PC-3 (cell line): ENCODE data around the gene SET. TPM values are rescaled to one million over a fixed set of nuclear protein-coding genes. Genes with fewer than 3 reads are reported as not detected.

Experiments used
- ATAC-seq: fragments of 200-7000 bp; cut with Tn5 transposase; 2 replicates; pipeline ENCODE4 v1.9.1; 2020; ENCODE audit warnings: mild to moderate bottlenecking, moderate library complexity
- BruUV-seq: library from RNA; stranded (reverse); fragments of 400-500 nt; replicated peaks from 2 replicates; lab custom pipeline; 2021; lab: Mats Ljungman, UMichigan
- CTCF ChIA-PET: fragments of 300-600 bp; sonication (Branson Sonifier 250); formaldehyde crosslinking; loops from one replicate; lab custom pipeline; 2022; ENCODE audit warnings: antibody characterized with exemption; lab: Charles Lee
- POLR2A ChIA-PET: fragments of 300-600 bp; sonication (Branson Sonifier 250); formaldehyde crosslinking; loops from one replicate; lab custom pipeline; 2022; ENCODE audit warnings: antibody characterized with exemption; ENCODE audit not compliant: unreplicated experiment; lab: Charles Lee
- DNase-seq: peaks from one replicate; pipeline ENCODE4 v3.0.0-alpha.2; 2015
- H2AFZ ChIP-seq: fragments of 300-600 bp; sonication (generic); 2 replicates; pipeline ENCODE4 v1.6.0; 2016; ENCODE audit warnings: antibody characterized with exemption, low read length
- H3F3A ChIP-seq: fragments of 300-600 bp; sonication (generic); one replicate; pipeline ENCODE4 v1.6.0; 2017; ENCODE audit warnings: antibody characterized with exemption, low read length, control low read depth, mild to moderate bottlenecking; ENCODE audit not compliant: unreplicated experiment
- H3K27ac ChIP-seq: fragments of 300-600 bp; sonication (generic); 2 replicates; pipeline ENCODE4 v1.5.1; 2016; ENCODE audit warnings: mild to moderate bottlenecking, low read length
- H3K27me3 ChIP-seq: fragments of 300-600 bp; sonication (generic); 2 replicates; pipeline ENCODE4 v1.6.1; 2016; ENCODE audit warnings: low read length, mixed read lengths
- H3K36me3 ChIP-seq: fragments of 300-600 bp; sonication (generic); 2 replicates; pipeline ENCODE4 v1.6.1; 2016; ENCODE audit warnings: low read depth, mixed run types, low read length, mixed read lengths
- H3K4me1 ChIP-seq: fragments of 300-600 bp; sonication (generic); 2 replicates; pipeline ENCODE4 v1.5.1; 2016; ENCODE audit warnings: low read length; ENCODE audit not compliant: insufficient read depth
- H3K4me2 ChIP-seq: fragments of 300-600 bp; sonication (generic); 2 replicates; pipeline ENCODE4 v1.6.0; 2016; ENCODE audit warnings: low read length
- H3K4me3 ChIP-seq: fragments of 300-600 bp; sonication (generic); 2 replicates; pipeline ENCODE4 v1.5.1; 2016; ENCODE audit warnings: mild to moderate bottlenecking, low read length, mixed read lengths
- H3K79me2 ChIP-seq: fragments of 300-600 bp; sonication (generic); 2 replicates; pipeline ENCODE4 v1.6.1; 2017; ENCODE audit warnings: low read length, mixed read lengths
- H3K9ac ChIP-seq: fragments of 300-600 bp; sonication (generic); 2 replicates; pipeline ENCODE4 v1.6.0; 2016; ENCODE audit warnings: mild to moderate bottlenecking, low read length
- H3K9me2 ChIP-seq: fragments of 300-600 bp; sonication (generic); replicated peaks from 2 replicates; pipeline ENCODE4 v1.6.1; 2016; ENCODE audit warnings: mixed run types, low read length, mixed read lengths
- H3K9me3 ChIP-seq: fragments of 300-600 bp; sonication (generic); 2 replicates; pipeline ENCODE4 v1.6.1; 2016; ENCODE audit warnings: low read length, mixed read lengths
- H4K20me1 ChIP-seq: fragments of 300-600 bp; sonication (generic); 2 replicates; pipeline ENCODE4 v1.6.1; 2016; ENCODE audit warnings: low read length, mixed read lengths
- EZH2 ChIP-seq: fragments of 300-600 bp; sonication (generic); IDR thresholded peaks from one replicate; pipeline ENCODE4 v1.6.1; 2017; ENCODE audit warnings: antibody characterized with exemption, mild to moderate bottlenecking, low read length; ENCODE audit not compliant: unreplicated experiment
- EZH2phosphoT487 ChIP-seq: fragments of 300-600 bp; sonication (generic); IDR thresholded peaks from 2 replicates; pipeline ENCODE4 v1.6.1; 2018; ENCODE audit warnings: mild to moderate bottlenecking, antibody characterized with exemption, low read length, borderline replicate concordance
- intact Hi-C: fragments of 100-400 bp; cut with micrococcal nuclease; formaldehyde crosslinking; loops from 2 replicates; pipeline ENCODE4 v1.9.0; 2023
- total RNA-seq: library from RNA; depleted of rRNA; stranded (reverse); fragments of >200 nt; gene quantifications from 2 replicates; pipeline ENCODE4 v1.2.3, GENCODE V29; 2014
- TF ChIP-seq, protein P1 (sequence below): fragments of 300-600 bp; sonication (generic); conservative IDR thresholded peaks from 2 replicates; pipeline ENCODE4 v1.5.1; 2017; ENCODE audit warnings: antibody characterized with exemption, low read depth, mild to moderate bottlenecking, low read length

Gene SET
- total RNA-seq, 1 experiment from 2014 or later: 647 TPM

DNA sequence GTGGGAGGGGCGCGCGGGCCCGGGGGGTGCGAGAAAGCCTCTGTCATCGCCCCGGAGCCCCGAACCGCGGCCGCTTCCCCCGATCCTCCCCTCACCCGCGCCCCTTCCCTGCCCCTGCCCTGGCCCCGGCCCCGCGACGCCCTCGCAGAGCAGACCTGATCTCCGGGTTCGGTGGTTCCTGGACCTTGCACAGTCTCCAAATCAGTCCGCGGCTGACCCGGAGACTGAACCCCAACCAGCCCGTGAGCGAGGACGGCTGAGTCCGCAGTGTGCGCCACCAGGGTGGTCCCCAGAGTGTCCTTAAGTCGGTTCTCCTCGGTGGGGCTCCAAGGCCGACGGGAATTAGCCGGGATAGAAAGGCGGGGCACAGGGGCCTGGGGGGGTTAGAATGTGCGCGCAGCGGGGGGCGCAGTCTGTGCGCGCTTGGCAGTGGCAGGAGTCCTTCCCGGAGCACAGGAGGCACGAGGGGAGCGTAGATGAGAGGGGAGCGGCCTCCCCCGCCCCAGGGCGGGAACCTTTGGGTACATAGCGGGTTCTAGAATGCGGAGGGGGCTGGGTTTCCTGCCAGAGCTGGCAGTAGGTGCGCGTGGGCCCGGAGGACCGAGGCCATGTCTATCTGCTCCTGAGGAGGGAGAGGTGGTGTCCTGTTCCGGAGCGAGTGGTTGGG lies 14.1 kb downstream of the SET start:
- no peak; the same call in 1 of the 2 replicates for ATAC-seq
- TF ChIP-seq, protein P1, sequence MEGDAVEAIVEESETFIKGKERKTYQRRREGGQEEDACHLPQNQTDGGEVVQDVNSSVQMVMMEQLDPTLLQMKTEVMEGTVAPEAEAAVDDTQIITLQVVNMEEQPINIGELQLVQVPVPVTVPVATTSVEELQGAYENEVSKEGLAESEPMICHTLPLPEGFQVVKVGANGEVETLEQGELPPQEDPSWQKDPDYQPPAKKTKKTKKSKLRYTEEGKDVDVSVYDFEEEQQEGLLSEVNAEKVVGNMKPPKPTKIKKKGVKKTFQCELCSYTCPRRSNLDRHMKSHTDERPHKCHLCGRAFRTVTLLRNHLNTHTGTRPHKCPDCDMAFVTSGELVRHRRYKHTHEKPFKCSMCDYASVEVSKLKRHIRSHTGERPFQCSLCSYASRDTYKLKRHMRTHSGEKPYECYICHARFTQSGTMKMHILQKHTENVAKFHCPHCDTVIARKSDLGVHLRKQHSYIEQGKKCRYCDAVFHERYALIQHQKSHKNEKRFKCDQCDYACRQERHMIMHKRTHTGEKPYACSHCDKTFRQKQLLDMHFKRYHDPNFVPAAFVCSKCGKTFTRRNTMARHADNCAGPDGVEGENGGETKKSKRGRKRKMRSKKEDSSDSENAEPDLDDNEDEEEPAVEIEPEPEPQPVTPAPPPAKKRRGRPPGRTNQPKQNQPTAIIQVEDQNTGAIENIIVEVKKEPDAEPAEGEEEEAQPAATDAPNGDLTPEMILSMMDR: no peak
- TF ChIP-seq EZH2: no peak
- no peak for TF ChIP-seq EZH2phosphoT487
- H3K9ac ChIP-seq: peak overlapping the region; percentile 78
- no peaks in the 10 kb centered on the region for H4K20me1 ChIP-seq
- ChIA-PET POLR2A (no interaction called here), CTCF (no interaction called here)
- H2AFZ ChIP-seq: peak overlapping the region; percentile 67
- no peaks in the 10 kb centered on the region for H3K27me3 ChIP-seq
- no peaks in the 10 kb centered on the region for H3K9me2 ChIP-seq
- no peak overlapping the region for H3K27ac ChIP-seq
- H3K36me3 ChIP-seq: no peaks in the 10 kb centered on the region
- H3K4me1 ChIP-seq: no peaks in the 10 kb centered on the region
- H3K4me2 ChIP-seq: peak overlapping the region; percentile 74
- peak overlapping the region; percentile 83 for H3K4me3 ChIP-seq
- intact Hi-C loops: no loop called here
- no peaks in the 10 kb centered on the region for H3K79me2 ChIP-seq
- H3K9me3 ChIP-seq: no peaks in the 10 kb centered on the region
- DNase-seq: no peak
- H3F3A ChIP-seq: no peaks in the 10 kb centered on the region
- BruUV-seq: no TSS peak

DNA sequence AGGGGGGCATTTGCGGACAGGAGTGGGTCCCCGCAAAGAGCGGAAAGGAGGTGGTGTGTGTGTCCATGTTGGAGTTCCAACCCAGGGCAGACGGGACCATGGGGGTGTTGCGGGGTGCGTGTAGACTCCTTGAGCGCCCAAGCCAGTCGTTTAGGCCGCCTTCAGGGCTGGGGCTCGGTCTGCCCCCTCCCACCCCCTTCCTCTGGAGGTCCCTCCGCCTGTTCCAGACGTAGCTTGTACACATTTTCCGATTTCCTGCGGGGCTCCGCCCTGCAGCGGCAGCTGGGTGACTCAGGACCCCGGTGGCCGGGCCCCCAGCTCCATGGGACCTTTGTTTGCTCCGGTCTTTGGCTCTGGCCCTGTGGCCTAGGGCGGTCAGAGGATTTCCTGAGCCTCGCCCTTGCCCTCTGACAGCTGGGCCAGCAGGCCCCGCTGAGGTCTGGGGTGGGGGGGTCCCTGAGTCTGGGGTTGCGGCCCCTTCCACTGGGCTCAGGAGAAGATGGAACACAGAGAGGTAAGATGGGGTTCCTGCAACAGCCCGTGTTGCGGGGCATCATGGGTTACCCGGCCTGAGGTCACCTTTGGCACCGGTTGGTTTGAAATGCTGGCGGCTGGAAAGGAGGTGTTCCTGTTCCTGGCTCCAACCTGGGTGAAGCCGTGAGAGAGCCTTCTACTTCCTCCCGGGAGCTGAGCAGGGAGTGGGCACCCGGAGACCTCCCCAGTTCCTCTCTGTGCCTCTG lies 14.8 kb downstream of the SET start:
- no peaks in the 10 kb centered on the region for H3F3A ChIP-seq
- H4K20me1 ChIP-seq: no peaks in the 10 kb centered on the region
- ChIA-PET POLR2A (no interaction called here), CTCF (no interaction called here)
- H3K9me3 ChIP-seq: no peaks in the 10 kb centered on the region
- H3K4me2 ChIP-seq: no peak overlapping the region
- H2AFZ ChIP-seq: no peak overlapping the region
- TF ChIP-seq EZH2phosphoT487 (no peak), EZH2 (no peak)
- TF ChIP-seq, protein P1: no peak
- no TSS peak for BruUV-seq
- H3K36me3 ChIP-seq: no peaks in the 10 kb centered on the region
- H3K4me3 ChIP-seq: no peak overlapping the region
- H3K27ac ChIP-seq: no peak overlapping the region
- ATAC-seq: no peak
- intact Hi-C loops: no loop called here
- no peak for DNase-seq
- no peak overlapping the region for H3K9ac ChIP-seq
- H3K4me1 ChIP-seq: no peaks in the 10 kb centered on the region
- H3K9me2 ChIP-seq: no peaks in the 10 kb centered on the region
- H3K27me3 ChIP-seq: no peaks in the 10 kb centered on the region
- no peaks in the 10 kb centered on the region for H3K79me2 ChIP-seq

DNA sequence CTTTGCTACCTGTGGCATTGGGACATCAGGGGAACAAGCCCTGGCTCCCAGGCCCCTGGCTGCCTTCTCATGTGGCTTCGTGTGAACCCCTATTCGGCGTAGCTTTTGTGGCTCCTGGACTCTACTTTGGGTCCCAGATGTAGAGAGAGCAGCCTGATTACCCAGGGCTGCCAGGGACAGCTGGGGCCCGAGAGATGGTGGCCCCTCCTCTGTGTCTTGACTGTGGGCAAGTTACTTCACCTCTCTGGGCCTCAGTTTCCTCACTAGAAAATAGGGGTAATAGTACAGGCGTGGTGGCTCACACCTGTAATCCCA lies 15.3 kb downstream of the SET start:
- intact Hi-C loops: no loop called here
- no peaks in the 10 kb centered on the region for H3K9me3 ChIP-seq
- ChIA-PET CTCF (interaction anchor here (0.7 kb wide), 1 partner anchor 493 kb away, joined by 6 read pairs; no protein-coding TSS in a partner anchor), POLR2A (no interaction called here)
- no peaks in the 10 kb centered on the region for H3K9me2 ChIP-seq
- H3K4me1 ChIP-seq: no peaks in the 10 kb centered on the region
- no TSS peak for BruUV-seq
- H3K9ac ChIP-seq: no peak overlapping the region
- H3K27me3 ChIP-seq: no peaks in the 10 kb centered on the region
- H3K27ac ChIP-seq: no peak overlapping the region
- H3K79me2 ChIP-seq: no peaks in the 10 kb centered on the region
- no peak overlapping the region for H2AFZ ChIP-seq
- no peaks in the 10 kb centered on the region for H4K20me1 ChIP-seq
- H3K4me2 ChIP-seq: no peak overlapping the region
- TF ChIP-seq, protein P1: no peak
- TF ChIP-seq EZH2 (no peak), EZH2phosphoT487 (no peak)
- DNase-seq (no peak), ATAC-seq (no peak)
- no peak overlapping the region for H3K4me3 ChIP-seq
- H3K36me3 ChIP-seq: no peaks in the 10 kb centered on the region
- no peaks in the 10 kb centered on the region for H3F3A ChIP-seq
